Panc1 (cell line): Measurements from ENCODE around the gene MAP1LC3A. TPM values are rescaled to one million over a fixed set of nuclear protein-coding genes. Genes with fewer than 3 reads are reported as not detected.
A peak's percentile ranks its signal among the peaks of the same experiment; 100 is the strongest.
"Not testable (repeated sequence)": the region's sequence is repeated elsewhere in the genome, so short reads cannot be mapped to it uniquely, and the experiment has no call there.

Experiments used
- ATAC-seq: fragments of 200-7000 bp; cut with Tn5 transposase; 2 replicates; pipeline ENCODE4 v1.9.1; 2020; ENCODE audit warnings: mild to moderate bottlenecking, moderate library complexity
- BruUV-seq: library from RNA; stranded (reverse); fragments of 400-500 nt; replicated peaks from 2 replicates; lab custom pipeline; 2021; lab: Mats Ljungman, UMichigan
- CTCF ChIA-PET: fragments of 300-600 bp; sonication (Branson Sonifier 250); formaldehyde crosslinking; loops from one replicate; lab custom pipeline; 2022; ENCODE audit warnings: antibody characterized with exemption; lab: Charles Lee
- POLR2A ChIA-PET: fragments of 300-600 bp; sonication (Branson Sonifier 250); formaldehyde crosslinking; loops from one replicate; lab custom pipeline; 2022; ENCODE audit warnings: antibody characterized with exemption; lab: Charles Lee
- DNase-seq: peaks from one replicate; pipeline ENCODE4 v3.0.0-alpha.2; 2010; ENCODE audit warnings: low read depth, low spot score
- H3K27ac ChIP-seq: 2 replicates; pipeline ENCODE4 v1.5.1; 2011; ENCODE audit warnings: mild to moderate bottlenecking, low read length, inconsistent platforms
- H3K27me3 ChIP-seq: fragments of 200-500 bp; sonication (Bioruptor generic); 2 replicates; pipeline ENCODE4 v1.6.0; 2014; ENCODE audit warnings: low read length, inconsistent platforms; ENCODE audit not compliant: control insufficient read depth, insufficient read depth
- H3K36me3 ChIP-seq: fragments of 200-500 bp; sonication (Bioruptor generic); 2 replicates; pipeline ENCODE4 v1.5.1; 2014; ENCODE audit warnings: inconsistent platforms, mild to moderate bottlenecking, low read length, moderate library complexity; ENCODE audit not compliant: control insufficient read depth, insufficient read depth
- H3K4me1 ChIP-seq: 2 replicates; pipeline ENCODE4 v1.5.1; 2011; ENCODE audit warnings: inconsistent platforms, mild to moderate bottlenecking, low read length, moderate library complexity; ENCODE audit not compliant: control insufficient read depth, insufficient read depth
- H3K4me3 ChIP-seq, 2 experiments: 2 replicates each; pipeline ENCODE4 v1.5.1; 2011 to 2012; ENCODE audit warnings: low read depth in 2 of 2, low read length in 2 of 2, mild to moderate bottlenecking in 2 of 2, inconsistent platforms in 1 of 2, moderate library complexity in 1 of 2
- H3K9me3 ChIP-seq: fragments of 200-500 bp; sonication (Bioruptor generic); 2 replicates; pipeline ENCODE4 v1.5.1; 2014; ENCODE audit warnings: low read depth, mild to moderate bottlenecking, inconsistent platforms, low read length, moderate library complexity; ENCODE audit not compliant: control insufficient read depth, insufficient read depth
- CTCF ChIP-seq: fragments of 450-650 bp; IDR thresholded peaks from 2 replicates; pipeline ENCODE4 v1.5.1; 2017; ENCODE audit warnings: mild to moderate bottlenecking
- POLR2AphosphoS5 ChIP-seq: IDR thresholded peaks from 2 replicates; pipeline ENCODE4 v1.6.1; 2012; ENCODE audit warnings: mild to moderate bottlenecking, low read depth, low read length, moderate library complexity
- SIN3A ChIP-seq: IDR thresholded peaks from 2 replicates; pipeline ENCODE4 v1.6.1; 2012; ENCODE audit warnings: low read depth, mild to moderate bottlenecking, low read length, moderate library complexity, borderline replicate concordance; ENCODE audit not compliant: insufficient read depth
- TCF7L2 ChIP-seq: IDR thresholded peaks from 2 replicates; pipeline ENCODE4 v1.6.1; 2011; ENCODE audit warnings: mild to moderate bottlenecking, low read depth, low read length, inconsistent platforms
- in situ Hi-C: cut with HindIII; loops from 2 replicates; pipeline ENCODE4 v1.10.0; 2016; ENCODE audit warnings: low sequenced_read_pairs, low pct_unique_long_range_greater_than_20kb
- intact Hi-C: fragments of 100-400 bp; cut with micrococcal nuclease; formaldehyde crosslinking; loops from one replicate; pipeline ENCODE4 v1.10.0; 2022; ENCODE audit not compliant: unreplicated experiment
- total RNA-seq: library from RNA; stranded (reverse); gene quantifications from one replicate; pipeline ENCODE4 v1.2.1, GENCODE V29; 2021; ENCODE audit not compliant: unreplicated experiment
- TF ChIP-seq, protein P1 (sequence below), 2 experiments: IDR thresholded peaks; 2 replicates each; pipeline ENCODE4 v1.6.1; 2011 to 2012; ENCODE audit warnings: low read depth in 2 of 2, control low read depth in 1 of 2, low read length in 1 of 2, mild to moderate bottlenecking in 1 of 2, moderate library complexity in 1 of 2; ENCODE audit not compliant: insufficient read depth in 1 of 2

Gene MAP1LC3A
- total RNA-seq, 1 experiment from 2014 or later: 25.1 TPM

- Histone ChIP-seq H3K9me3 (no peaks in the 10 kb centered on the region), H3K4me1 (peaks cover 6% of the 10 kb centered on the region), H3K27ac (no peak overlapping the region), H3K4me3 (no peak overlapping the region), H3K36me3 (peaks cover 7% of the 10 kb centered on the region), H3K27me3 (no peaks in the 10 kb centered on the region)
- POLR2A ChIA-PET: no interaction called here
- BruUV-seq: no TSS peak
- TF ChIP-seq, protein P1, sequence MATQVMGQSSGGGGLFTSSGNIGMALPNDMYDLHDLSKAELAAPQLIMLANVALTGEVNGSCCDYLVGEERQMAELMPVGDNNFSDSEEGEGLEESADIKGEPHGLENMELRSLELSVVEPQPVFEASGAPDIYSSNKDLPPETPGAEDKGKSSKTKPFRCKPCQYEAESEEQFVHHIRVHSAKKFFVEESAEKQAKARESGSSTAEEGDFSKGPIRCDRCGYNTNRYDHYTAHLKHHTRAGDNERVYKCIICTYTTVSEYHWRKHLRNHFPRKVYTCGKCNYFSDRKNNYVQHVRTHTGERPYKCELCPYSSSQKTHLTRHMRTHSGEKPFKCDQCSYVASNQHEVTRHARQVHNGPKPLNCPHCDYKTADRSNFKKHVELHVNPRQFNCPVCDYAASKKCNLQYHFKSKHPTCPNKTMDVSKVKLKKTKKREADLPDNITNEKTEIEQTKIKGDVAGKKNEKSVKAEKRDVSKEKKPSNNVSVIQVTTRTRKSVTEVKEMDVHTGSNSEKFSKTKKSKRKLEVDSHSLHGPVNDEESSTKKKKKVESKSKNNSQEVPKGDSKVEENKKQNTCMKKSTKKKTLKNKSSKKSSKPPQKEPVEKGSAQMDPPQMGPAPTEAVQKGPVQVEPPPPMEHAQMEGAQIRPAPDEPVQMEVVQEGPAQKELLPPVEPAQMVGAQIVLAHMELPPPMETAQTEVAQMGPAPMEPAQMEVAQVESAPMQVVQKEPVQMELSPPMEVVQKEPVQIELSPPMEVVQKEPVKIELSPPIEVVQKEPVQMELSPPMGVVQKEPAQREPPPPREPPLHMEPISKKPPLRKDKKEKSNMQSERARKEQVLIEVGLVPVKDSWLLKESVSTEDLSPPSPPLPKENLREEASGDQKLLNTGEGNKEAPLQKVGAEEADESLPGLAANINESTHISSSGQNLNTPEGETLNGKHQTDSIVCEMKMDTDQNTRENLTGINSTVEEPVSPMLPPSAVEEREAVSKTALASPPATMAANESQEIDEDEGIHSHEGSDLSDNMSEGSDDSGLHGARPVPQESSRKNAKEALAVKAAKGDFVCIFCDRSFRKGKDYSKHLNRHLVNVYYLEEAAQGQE (IDR thresholded peaks at IDR 0.05; ENCODE audit: insufficient read depth in 1 of 2, low read depth in 2 of 2, low read length in 1 of 2): no peak
- TF ChIP-seq TCF7L2: no peak
- TF ChIP-seq CTCF: no peak
- no peak for TF ChIP-seq POLR2AphosphoS5
- no peak for TF ChIP-seq SIN3A
- in situ Hi-C loops (no loop called here), intact Hi-C loops (no loop called here)
- ATAC-seq (no peak), DNase-seq (no peak)
- CTCF ChIA-PET: no interaction called here
Observed at GRCh38 chr20:34512955-34513419, 45.5 kb upstream of the MAP1LC3A start.

- H3K36me3 ChIP-seq, in situ Hi-C loops, H3K4me1 ChIP-seq, BruUV-seq, H3K9me3 ChIP-seq, DNase-seq, H3K4me3 ChIP-seq, POLR2A ChIA-PET, H3K27me3 ChIP-seq, intact Hi-C loops, H3K27ac ChIP-seq, ATAC-seq: not testable (repeated sequence)
- CTCF ChIA-PET: interaction anchor here (0.5 kb wide), 1 partner anchor 46 kb away, joined by 10 read pairs; no protein-coding TSS in a partner anchor
Observed at GRCh38 chr20:34514034-34514433, 44.5 kb upstream of the MAP1LC3A start.

DNA sequence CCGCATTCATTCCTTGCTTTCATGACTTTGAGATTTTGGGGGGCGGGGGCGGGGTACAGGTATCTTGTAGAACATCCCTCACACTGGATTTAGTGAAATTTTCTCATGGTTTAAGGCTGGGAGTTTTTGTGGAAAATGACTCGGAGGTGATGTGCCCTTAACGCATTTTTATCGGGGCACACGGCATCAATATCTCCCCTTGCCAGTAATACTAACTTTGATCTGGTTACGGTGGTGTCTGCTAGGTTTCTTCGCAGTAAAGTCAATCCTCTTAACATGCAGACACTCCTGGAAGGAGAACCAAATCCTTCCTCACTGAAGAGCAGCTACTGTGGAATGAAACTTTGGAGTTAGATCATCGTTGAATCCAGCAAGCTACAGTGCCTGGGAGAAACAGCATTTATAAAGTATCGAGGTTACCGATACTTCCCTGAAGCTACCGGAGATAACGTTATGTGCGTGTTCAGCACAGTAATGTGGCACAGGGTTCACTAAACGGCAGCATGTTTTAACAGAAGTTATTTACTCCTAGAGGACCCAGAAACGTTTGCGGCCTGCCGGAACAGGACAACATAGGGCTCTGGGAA lies 43.5 kb upstream of the MAP1LC3A start:
- BruUV-seq: no TSS peak
- peak overlapping the region; percentile 70 to 98 for H3K4me3 ChIP-seq
- ATAC-seq (peak; percentile 20), DNase-seq (no peak)
- H3K4me1 ChIP-seq: peaks cover 9% of the 10 kb centered on the region
- TF ChIP-seq, protein P1 (IDR thresholded peaks at IDR 0.05; ENCODE audit: insufficient read depth in 1 of 2, low read depth in 2 of 2, low read length in 1 of 2): no peak
- TF ChIP-seq POLR2AphosphoS5 (no peak), CTCF (no peak), SIN3A (no peak), TCF7L2 (no peak)
- H3K27ac ChIP-seq: peak overlapping the region; percentile 92
- H3K9me3 ChIP-seq: no peaks in the 10 kb centered on the region
- peaks cover 7% of the 10 kb centered on the region for H3K36me3 ChIP-seq
- ChIA-PET POLR2A (interaction anchor here (0.7 kb wide), 1 partner anchor 680 kb away, joined by 6 read pairs; no protein-coding TSS in a partner anchor), CTCF (interaction anchor here (1.0 kb wide), 1 partner anchor 203 kb away, joined by 4 read pairs; no protein-coding TSS in a partner anchor)
- no peaks in the 10 kb centered on the region for H3K27me3 ChIP-seq
- intact Hi-C loops: no loop called here
- in situ Hi-C loops: no loop called here
